ENCODE data around the gene USH2A.

USH2A gene

GRCh38 chr1:215597961-215598360 is 825.3 kb downstream of the USH2A start:
- no peak for DNase-seq (ENCODE audit: low read depth)

- DNase-seq (ENCODE audit: low read depth), result no peak
Measured at GRCh38 chr1:215595231-215595630, 828.0 kb downstream of the USH2A start.

- DNase-seq (ENCODE audit: low read depth), result no peak
Measured at GRCh38 chr1:215594640-215595039, 828.6 kb downstream of the USH2A start.

GRCh38 chr1:215590779-215591491 is 832.3 kb downstream of the USH2A start:
- DNase-seq (ENCODE audit: low read depth), result no peak

GRCh38 chr1:215589650-215590435 is 833.4 kb downstream of the USH2A start:
- DNase-seq (ENCODE audit: low read depth), result no peak

GRCh38 chr1:215584389-215584788 is 838.9 kb downstream of the USH2A start:
- no peak for DNase-seq (ENCODE audit: low read depth)

GRCh38 chr1:215583185-215583749 is 840.0 kb downstream of the USH2A start:
- no peak for DNase-seq (ENCODE audit: low read depth)

GRCh38 chr1:215581896-215582295 is 841.4 kb downstream of the USH2A start:
- DNase-seq (ENCODE audit: low read depth), result no peak
